Measurements from ENCODE around the gene KIF19.

DNA sequence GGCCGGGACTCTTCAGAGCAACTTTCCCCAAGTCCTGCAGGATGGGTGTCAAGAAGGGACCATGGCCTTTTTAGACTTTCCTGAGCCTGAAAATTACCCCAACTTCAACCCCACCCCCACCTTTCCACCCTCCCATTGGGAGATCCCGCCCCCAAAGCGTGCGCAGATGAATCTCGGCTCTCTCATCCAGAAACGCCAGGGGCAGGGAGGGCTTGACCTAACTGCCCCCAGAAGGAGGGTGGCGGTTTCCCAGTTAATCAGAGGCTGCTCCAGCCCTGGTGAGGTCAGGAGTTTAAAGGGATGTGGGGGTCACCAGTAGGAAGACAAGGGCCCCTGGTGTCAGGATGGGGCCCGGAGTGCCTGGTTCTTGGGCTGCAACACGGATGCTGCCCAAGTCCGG lies 480 bp downstream of the KIF19 start:
- TF ChIP-seq, protein P1, sequence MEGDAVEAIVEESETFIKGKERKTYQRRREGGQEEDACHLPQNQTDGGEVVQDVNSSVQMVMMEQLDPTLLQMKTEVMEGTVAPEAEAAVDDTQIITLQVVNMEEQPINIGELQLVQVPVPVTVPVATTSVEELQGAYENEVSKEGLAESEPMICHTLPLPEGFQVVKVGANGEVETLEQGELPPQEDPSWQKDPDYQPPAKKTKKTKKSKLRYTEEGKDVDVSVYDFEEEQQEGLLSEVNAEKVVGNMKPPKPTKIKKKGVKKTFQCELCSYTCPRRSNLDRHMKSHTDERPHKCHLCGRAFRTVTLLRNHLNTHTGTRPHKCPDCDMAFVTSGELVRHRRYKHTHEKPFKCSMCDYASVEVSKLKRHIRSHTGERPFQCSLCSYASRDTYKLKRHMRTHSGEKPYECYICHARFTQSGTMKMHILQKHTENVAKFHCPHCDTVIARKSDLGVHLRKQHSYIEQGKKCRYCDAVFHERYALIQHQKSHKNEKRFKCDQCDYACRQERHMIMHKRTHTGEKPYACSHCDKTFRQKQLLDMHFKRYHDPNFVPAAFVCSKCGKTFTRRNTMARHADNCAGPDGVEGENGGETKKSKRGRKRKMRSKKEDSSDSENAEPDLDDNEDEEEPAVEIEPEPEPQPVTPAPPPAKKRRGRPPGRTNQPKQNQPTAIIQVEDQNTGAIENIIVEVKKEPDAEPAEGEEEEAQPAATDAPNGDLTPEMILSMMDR (IDR thresholded peaks at IDR 0.05): no peak
- no peak for TF ChIP-seq ZFX (IDR thresholded peaks at IDR 0.05; ENCODE audit: borderline replicate concordance)
